HUES6 (cell line): Measurements from ENCODE around the gene CCDC171.

Experiments used
- H3K27ac ChIP-seq: 2 replicates; pipeline ENCODE4 v1.7.0; 2013; ENCODE audit warnings: low read depth, mild to moderate bottlenecking, low read length, inconsistent platforms
- H3K27me3 ChIP-seq: 2 replicates; pipeline ENCODE4 v1.6.1; 2013; ENCODE audit warnings: low read length; ENCODE audit not compliant: control insufficient read depth, insufficient read depth
- H3K36me3 ChIP-seq: 2 replicates; pipeline ENCODE4 v1.6.1; 2013; ENCODE audit warnings: low read length; ENCODE audit not compliant: control insufficient read depth, insufficient read depth
- H3K4me1 ChIP-seq: 2 replicates; pipeline ENCODE4 v1.6.1; 2013; ENCODE audit warnings: low read length; ENCODE audit not compliant: control insufficient read depth, insufficient read depth
- H3K4me3 ChIP-seq: 2 replicates; pipeline ENCODE4 v1.5.1; 2013; ENCODE audit warnings: low read depth, low read length
- H3K9ac ChIP-seq: one replicate; pipeline ENCODE4 v1.6.1; 2013; ENCODE audit warnings: mild to moderate bottlenecking, low read length
- H3K9me3 ChIP-seq: 2 replicates; pipeline ENCODE4 v1.6.1; 2013; ENCODE audit warnings: low read depth, low read length; ENCODE audit not compliant: control insufficient read depth, insufficient read depth

CCDC171 gene

DNA sequence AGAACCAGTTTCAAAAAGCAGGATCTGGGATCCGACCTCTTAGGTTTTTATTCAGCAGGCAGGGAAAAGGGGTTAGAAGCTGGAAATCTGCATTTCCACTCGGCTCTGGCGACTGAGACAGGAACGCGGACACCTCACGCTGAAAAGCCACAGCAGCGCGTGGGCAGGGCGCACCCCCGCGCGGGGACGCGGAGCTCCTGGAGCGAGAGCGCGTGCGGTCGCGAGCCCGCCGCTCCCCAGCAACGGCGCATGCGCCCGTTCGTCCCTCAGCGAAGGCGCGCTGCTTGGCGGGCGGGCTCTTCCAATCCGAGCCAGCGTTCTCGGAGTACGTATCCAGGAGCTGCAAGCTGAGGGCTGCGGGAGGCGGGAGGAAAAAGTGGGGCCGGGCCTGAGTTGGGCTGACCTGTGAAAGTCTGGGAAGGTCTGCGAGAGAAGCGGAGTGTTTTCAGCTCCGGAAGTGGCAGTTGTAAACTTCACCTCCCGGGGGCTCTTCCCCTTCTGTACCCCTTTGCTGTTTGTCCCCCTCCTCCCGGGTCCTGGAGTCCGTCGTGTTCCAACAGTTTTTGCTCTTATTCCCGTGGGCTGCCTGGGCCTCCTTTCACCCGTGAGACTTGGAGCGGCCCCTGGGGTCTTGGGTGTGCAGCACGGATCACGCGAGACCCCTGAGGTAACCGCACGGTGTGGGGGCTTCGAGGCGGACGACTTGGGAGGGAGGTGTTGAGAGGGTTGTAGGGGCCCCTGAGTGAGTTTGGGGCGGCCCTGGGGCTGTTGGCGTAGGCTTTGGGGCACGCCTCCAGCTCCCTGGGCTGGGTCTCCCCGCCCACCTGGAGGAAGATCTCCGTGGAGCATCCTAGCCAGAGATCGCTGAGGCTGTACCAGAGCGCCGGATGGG, at the start of gene CCDC171:
Gene CCDC171 (plus strand): TSS at position 408 of the 892 bp plus-strand sequence. CDS start 11,046 bp downstream, outside the sequence.
- H3K36me3 ChIP-seq: no peaks in the 10 kb centered on the region
- H3K27me3 ChIP-seq: peaks cover 2% of the 10 kb centered on the region
- H3K9ac ChIP-seq: peak within 1 kb of the TSS; percentile 74
- peaks cover 4% of the 10 kb centered on the region for H3K4me1 ChIP-seq
- no peaks in the 10 kb centered on the region for H3K9me3 ChIP-seq
- H3K4me3 ChIP-seq: peak within 1 kb of the TSS; percentile 83
- peak within 1 kb of the TSS; percentile 32; the same call in 1 of the 2 replicates for H3K27ac ChIP-seq

DNA sequence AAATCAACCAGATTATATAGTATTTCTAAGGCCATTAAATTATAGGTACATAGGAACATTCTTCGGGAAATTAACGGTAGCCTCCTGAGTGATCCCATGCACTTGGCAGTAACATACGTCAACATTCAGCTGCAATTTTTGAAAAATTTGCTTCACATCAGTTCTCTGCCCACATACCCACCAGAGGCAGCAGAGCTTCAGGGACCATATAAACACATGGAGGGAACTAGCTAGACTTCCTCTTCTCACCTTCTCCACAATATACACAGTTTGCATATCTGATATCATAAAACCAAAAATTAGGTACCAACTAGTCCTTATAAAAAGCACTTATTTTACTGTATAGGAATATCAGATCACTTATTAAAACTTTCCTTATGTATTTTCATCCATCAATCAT, 46.9 kb upstream of the CCDC171 start:
- H3K27ac ChIP-seq: no peak overlapping the region
- H3K4me1 ChIP-seq: peaks cover 10% of the 10 kb centered on the region
- no peak overlapping the region for H3K4me3 ChIP-seq
- H3K9ac ChIP-seq: no peak overlapping the region
- H3K36me3 ChIP-seq: peaks cover 89% of the 10 kb centered on the region
- no peaks in the 10 kb centered on the region for H3K9me3 ChIP-seq
- H3K27me3 ChIP-seq: no peaks in the 10 kb centered on the region

DNA sequence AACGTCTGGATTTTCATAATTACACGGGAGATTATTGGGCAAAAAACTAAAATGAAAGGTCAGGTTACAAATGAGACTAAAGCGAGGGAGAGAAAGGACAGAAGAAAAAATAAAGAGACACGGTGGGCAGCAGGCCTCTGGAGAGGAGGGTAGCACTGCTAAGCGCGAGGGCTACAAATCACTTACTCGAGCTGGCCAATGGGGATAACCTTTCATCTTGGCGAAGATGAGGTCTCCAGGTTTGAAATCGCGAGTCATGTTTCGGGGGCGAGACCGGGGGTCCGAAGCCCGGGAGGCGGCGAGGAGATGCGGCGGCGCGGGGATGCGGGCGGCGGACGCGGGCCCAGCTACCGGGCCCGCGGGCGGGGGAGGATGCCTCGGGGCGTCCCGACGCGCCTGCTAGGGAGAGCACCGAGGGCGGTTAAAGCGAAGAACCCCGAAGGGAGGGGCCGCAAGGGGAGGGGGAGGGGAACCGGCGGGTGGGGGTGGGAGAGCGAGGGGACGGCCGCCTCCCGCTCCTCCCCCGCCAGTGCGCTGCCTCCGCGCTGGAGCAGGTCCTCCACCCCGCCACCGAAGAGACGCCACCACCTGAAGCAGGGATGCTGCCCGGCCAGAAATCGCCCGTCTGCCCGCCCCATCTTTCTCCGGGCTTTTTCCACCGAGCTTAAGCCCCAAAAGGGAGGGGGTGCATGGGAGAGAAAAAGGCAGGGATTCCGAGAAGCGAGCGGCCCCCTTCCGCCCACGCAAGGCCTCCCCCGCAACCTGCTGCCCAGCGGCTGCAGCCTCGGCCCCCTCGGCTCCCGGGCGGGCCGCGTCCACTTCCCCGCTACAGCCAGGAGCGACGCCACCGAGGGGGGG, 42.7 kb upstream of the CCDC171 start:
- Histone ChIP-seq H3K36me3 (peaks cover 47% of the 10 kb centered on the region), H3K27ac (peak overlapping the region; percentile 100), H3K4me3 (peak overlapping the region; percentile 88), H3K27me3 (no peaks in the 10 kb centered on the region), H3K4me1 (peaks cover 35% of the 10 kb centered on the region), H3K9me3 (no peaks in the 10 kb centered on the region), H3K9ac (peak overlapping the region; percentile 99)

DNA sequence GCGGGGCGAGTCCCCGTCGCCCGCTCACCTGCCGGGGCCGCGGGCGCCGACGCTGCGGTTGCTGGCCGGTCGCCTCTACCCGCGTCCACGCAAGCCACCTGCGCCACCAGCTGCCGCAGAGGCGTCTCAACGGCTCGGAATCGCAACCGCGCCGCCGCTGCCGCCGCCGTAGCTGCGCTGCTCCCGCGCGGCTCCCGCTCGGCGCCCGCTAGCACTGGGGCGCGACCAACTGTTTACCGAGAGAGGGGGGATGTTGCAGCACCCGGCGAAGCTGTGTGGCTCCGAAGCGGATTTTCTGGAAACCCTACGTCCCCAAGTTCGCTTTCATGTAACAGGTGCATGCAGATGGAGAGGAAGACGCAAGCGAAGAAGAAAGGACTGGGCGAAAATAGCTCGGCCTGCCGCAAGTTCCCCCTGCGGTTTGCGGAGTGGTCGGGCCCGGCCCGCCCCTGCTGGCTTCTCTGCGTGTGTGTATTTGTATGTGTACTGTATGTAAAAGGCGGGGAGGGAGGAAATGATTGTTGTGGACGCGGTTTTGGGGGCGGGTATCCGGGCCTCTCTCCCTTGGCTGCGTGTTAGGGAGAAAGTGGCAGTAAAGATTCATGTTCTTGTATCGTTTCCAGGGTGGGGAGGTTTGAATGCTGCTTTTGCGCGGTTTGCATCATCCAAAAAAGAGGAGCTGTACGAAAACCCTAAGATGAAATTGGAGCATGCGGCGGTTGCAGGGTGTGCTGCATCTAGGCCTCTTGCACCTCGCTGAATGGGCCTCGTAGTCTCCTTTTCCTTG, 41.9 kb upstream of the CCDC171 start, which contains the start of gene PSIP1:
Gene PSIP1 (minus strand): TSS at position 182 of the 787 bp plus-strand sequence. CDS start 782 bp downstream, outside the sequence.
- Histone ChIP-seq H3K9ac (peak within 1 kb of the TSS; percentile 99), H3K27ac (peak within 1 kb of the TSS; percentile 100), H3K4me3 (peak within 1 kb of the TSS; percentile 88), H3K27me3 (no peaks in the 10 kb centered on the region), H3K9me3 (no peaks in the 10 kb centered on the region), H3K36me3 (peaks cover 39% of the 10 kb centered on the region), H3K4me1 (peaks cover 35% of the 10 kb centered on the region)

DNA sequence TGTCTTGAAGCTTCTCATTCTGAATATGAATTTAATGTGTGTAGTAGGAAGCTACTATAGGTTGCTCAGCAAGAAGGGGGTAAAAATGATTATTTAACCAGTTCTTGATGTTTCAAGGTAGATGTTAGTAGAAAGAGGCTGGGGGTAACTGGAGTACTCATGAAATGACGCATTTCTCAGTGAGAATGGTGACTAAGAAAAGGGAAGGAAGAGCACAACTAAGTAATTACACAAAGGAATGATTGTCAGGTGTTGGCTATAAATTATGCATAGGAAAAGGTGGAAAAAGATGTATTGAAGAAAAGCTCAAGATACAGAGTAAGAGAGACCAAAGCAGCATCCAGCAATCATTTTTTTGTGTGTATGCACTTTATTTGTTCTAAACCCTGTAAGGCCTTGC, 40.6 kb upstream of the CCDC171 start:
- Histone ChIP-seq H3K4me3 (peak overlapping the region; percentile 88), H3K9me3 (no peaks in the 10 kb centered on the region), H3K27me3 (no peaks in the 10 kb centered on the region), H3K4me1 (peaks cover 35% of the 10 kb centered on the region), H3K27ac (peak overlapping the region; percentile 82), H3K36me3 (peaks cover 27% of the 10 kb centered on the region), H3K9ac (peak overlapping the region; percentile 44)

DNA sequence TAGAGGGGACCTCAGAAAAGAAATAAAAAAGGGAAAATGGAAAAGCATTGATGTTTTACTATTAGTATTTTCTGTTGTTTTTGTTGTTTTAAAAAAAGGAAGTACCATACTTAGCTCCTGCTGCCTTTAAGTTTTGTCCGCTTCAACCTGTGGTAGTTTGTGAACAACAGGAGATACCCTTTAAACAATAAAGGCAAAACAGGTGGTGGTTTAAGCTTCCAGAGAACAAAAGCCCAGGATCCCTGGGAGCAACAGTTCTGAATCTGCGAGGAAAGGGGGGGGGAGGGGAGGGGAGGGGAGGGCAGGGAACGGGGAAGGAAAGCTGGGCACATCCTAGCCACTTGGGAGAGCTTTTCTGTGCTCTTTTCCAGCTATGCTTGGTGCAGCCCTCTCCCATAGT, 40.0 kb upstream of the CCDC171 start:
- Histone ChIP-seq H3K4me1 (peaks cover 35% of the 10 kb centered on the region), H3K27me3 (no peaks in the 10 kb centered on the region), H3K9me3 (no peaks in the 10 kb centered on the region), H3K36me3 (peaks cover 20% of the 10 kb centered on the region), H3K27ac (peak overlapping the region; percentile 82), H3K9ac (peak overlapping the region; percentile 44), H3K4me3 (peak overlapping the region; percentile 88)

DNA sequence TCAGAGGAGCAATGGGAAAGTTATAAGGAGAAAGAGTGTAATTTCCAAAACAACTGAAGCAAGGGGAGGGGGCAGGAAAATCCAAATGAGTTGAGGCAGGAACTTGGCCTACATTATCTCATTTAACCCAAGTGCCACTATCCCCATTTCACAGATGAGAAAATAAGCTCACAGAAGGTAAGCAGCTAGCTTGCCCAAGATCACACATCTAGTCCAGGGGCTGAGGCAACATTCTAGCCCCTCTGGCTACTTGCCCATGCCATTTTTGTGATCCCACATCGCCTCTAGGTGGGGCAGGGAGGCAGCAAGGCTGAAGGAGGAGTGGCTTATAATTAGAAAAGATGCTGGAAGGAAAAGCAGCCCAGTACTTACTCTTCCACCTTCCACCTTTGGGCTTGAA, 39.5 kb upstream of the CCDC171 start:
- peak overlapping the region; percentile 34 for H3K4me3 ChIP-seq
- peak overlapping the region; percentile 20; the same call in 1 of the 2 replicates for H3K27ac ChIP-seq
- peak overlapping the region; percentile 15 for H3K9ac ChIP-seq

DNA sequence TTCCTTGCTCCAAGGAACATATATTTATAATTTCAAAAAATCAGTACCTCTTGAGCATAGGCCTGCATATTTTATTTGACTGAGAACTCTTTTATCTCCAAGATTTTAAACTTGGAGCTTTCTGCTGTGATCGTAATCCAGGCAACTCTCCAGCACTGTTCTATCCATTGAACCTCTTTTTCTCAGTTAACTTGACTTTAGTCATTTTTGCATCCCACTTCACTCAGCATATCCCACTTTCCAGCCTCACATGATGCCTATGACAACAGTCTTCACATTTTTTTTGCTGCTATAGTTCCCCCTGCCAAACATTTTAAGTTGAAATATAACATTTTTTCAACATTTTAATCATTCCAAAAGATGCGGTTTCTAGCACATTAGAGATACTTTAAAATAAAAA, 33.0 kb upstream of the CCDC171 start:
- Histone ChIP-seq H3K4me1 (peaks cover under 1% of the 10 kb centered on the region; the same call in 1 of the 2 replicates), H3K9ac (no peak overlapping the region), H3K36me3 (no peaks in the 10 kb centered on the region), H3K27me3 (no peaks in the 10 kb centered on the region), H3K9me3 (no peaks in the 10 kb centered on the region), H3K27ac (no peak overlapping the region), H3K4me3 (no peak overlapping the region)

More for the DNA sequence above, 39.5 kb upstream of the CCDC171 start:
- Histone ChIP-seq H3K4me1 (peaks cover 35% of the 10 kb centered on the region), H3K27me3 (no peaks in the 10 kb centered on the region), H3K36me3 (peaks cover 15% of the 10 kb centered on the region), H3K9me3 (no peaks in the 10 kb centered on the region)

DNA sequence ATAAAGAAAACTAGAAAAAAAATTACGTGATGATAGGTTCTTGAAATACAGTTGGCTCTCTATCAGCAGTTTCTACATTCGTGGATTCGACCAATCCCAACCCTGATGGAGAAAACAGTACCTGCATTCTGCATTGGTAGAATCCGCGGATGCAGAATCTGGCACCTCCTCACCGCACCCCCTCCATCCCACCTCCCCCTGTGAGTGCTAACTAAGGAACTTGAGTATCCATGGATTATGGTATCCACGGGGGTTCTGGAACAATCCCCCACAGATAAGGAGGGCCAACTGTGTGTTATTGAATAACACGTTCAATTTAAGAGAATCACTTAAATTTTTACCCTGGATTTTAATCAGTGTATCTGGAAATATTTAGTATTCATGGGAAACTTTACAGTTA, 31.6 kb upstream of the CCDC171 start:
- Histone ChIP-seq H3K27ac (no peak overlapping the region), H3K9me3 (no peaks in the 10 kb centered on the region), H3K27me3 (no peaks in the 10 kb centered on the region), H3K9ac (no peak overlapping the region), H3K36me3 (no peaks in the 10 kb centered on the region), H3K4me1 (no peaks in the 10 kb centered on the region), H3K4me3 (no peak overlapping the region)

DNA sequence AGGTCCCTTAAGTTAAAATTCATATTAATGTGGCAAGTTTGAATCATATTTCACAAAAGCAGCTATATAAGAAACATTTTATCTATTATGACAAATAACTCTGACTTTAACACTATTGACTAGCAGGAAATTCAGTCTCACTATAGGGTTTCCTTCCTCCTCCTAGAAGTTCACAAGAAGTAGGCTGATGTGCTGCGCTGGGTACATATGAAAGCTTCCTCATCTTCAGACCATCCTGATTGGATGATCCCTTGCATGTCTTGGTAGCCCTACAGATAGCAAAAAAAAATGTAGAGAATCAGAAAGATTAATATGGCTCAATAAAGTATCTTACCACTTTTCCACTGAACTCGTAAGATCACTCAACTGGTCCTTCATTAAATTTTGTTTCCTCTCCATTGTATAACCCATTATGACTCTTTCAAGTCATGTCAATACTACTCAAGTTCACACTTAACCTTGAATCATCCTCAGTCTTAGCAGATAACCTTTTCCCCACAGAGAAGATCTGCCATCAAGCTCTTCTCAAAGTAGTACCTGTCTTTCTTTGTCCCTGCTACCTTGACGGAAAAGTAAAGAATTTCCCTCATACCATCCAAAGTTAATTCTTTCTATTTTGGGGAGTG, 30.6 kb upstream of the CCDC171 start:
- Histone ChIP-seq H3K27me3 (no peaks in the 10 kb centered on the region), H3K4me3 (no peak overlapping the region), H3K9me3 (no peaks in the 10 kb centered on the region), H3K36me3 (no peaks in the 10 kb centered on the region), H3K27ac (no peak overlapping the region), H3K4me1 (no peaks in the 10 kb centered on the region), H3K9ac (no peak overlapping the region)
